GM18867 (cell line): ENCODE measurements around the gene TLR10.
"Not testable (repeated sequence)": the region's sequence is repeated elsewhere in the genome, so short reads cannot be mapped to it uniquely, and the experiment has no call there.

Source experiments
- ATAC-seq: cut with Tn5 transposase; IDR thresholded peaks from one replicate; pipeline ENCODE4 v1.9.1; 2021; ENCODE audit warnings: mild to moderate bottlenecking, moderate library complexity; ENCODE audit not compliant: unreplicated experiment

TLR10 gene

DNA sequence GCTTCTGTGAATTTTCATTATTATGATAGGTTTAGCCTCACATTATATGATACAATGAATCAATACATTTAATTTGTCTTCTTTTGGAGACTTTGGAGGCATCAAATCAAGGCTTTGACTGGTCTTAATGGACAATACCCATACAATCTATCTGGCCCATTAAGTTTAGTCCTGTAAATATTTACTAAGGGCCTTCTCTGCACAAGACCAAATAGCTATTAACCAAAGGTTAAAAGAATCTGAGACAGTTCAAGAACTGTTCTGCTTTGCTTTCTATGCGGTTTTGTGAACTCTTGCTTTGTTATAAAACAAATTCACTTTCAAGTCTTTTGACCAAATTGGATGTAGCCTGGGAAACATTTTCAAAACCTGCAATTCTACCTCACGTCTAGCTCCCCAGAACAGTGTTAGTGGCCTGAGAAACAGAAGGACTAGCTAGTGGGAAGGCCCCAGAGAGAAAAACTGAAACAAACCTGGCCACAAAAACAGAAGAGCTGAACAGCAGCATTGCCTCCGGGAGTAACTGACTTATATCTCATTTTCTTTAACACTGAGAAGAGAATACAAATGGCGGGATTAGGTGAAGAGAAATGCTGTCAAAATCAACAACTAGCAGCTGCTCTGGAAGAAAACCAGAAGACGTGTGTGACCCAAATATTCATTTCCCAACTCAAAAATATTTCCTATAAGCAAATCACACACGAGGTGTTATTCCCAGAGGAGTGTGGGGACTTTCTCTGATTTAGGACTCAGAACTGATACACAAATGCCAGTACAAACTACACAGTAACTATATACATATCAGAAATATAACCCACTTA is 21.3 kb upstream of the TLR10 start:
- peak; percentile 47 for ATAC-seq

DNA sequence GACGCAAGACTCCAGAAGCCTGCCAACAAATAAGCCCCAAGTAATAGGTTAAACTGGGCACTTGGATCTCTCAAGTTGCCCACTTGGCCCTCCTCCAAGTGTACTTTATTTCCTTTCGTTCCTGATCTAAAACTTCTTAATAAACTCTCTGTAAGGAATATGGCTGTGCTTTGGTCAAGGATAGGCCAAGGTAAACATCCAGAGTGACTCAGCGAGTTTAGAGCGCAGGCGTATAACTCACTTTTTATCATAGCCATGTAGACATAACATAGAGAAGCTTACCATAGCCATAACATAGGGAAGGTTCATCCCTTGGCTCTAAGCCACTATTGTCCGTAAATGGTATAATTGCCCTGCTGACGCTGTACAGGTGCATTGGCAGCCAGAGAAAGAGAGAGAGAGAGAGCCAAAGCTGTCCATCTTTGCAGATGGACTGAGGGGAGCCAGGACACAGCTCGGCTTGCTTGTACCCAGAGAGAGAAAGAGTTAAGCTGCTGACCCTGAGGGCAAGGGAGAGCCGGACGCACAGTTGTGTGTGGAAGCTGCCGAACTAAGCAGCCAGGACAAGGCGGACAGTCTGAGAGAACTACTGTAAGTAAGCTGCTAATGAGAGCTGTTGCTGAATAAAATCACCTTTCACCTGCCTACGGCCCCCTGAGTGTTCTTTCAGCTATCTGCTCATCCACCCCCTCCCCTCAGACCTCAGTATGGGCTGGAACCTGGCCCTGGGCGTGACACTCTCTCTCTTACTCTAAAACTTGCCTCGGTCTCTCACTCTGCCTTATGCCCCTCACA is 20.0 kb upstream of the TLR10 start:
- no peak for ATAC-seq

DNA sequence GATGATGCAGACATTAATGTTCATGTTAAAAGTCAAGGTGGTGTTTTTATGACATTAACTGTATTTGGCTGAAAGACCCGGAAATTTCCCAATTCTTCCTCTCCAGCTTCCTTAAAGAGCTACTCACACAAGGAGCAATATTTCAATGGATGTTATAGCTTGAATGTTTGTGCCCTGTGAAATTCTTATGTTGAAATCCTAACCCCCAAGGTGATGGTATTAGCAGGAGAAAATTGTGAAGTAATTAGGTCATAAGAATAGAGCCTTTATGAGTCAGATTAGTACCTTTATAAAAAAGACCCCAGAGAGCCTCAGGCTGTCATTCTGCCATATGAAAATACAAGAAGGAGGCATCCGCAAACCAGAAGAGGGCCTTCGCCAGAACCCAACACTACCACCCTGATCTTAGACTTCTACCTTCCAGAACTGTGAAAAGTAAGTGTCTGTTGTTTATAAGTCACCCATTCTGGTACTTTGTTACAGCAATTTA is 18.2 kb upstream of the TLR10 start:
- ATAC-seq, result no peak

DNA sequence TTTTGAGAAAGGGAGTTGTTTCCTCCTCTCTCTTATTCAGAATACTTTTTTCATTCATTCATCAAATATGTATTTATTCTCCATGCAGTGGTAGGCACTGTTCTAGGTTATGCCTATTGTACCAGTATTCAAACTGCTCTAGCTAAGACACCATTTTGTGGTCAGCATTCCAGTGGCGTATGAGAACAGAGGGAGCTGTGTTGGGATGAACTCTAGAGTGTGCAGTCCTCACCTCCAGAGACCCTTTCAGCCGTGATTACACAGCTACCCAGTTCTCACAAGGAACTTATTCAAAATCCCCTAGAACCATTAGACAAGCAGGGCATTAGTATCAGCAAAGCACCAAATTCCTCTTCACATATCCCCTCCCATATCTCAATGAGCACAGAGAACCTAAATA is 17.6 kb upstream of the TLR10 start:
- ATAC-seq, result no peak

DNA sequence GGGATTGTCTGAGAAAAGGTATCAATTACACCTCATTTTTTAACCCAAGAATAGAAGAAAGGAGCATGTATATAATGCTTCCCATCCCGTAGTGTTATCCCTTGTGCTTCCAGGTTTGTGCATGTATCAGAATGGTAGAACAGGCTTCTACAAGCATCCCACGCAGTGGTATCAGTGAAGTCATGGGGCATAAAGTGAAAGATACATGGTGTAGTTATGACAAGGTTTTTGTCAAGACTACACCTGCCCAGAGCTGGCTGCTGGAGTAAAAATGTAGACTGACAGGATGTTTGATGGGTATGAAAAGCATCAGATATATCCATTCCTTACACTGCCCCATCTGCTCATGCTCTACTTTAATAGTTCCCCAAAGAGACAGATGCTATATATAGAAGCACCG is 12.3 kb upstream of the TLR10 start:
- no peak for ATAC-seq

DNA sequence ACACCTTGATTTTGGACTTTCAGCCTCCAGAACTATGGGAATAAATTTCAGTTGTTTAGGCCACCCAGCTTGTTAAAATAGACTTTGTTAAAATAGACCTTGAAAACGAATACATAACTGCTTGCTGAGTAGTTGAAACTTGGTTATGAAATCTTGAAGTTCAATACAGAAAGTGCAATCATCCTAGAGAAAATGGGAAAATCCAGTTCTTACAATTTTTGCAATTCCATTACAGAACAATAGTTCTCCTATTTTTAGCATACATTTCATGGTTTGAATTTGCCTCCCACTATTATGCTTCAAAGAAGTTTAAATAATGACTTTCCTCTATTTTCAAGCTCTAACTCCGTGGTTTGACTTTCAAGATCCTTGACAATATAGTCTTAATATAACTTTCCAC is 11.3 kb upstream of the TLR10 start:
- ATAC-seq, result no peak

DNA sequence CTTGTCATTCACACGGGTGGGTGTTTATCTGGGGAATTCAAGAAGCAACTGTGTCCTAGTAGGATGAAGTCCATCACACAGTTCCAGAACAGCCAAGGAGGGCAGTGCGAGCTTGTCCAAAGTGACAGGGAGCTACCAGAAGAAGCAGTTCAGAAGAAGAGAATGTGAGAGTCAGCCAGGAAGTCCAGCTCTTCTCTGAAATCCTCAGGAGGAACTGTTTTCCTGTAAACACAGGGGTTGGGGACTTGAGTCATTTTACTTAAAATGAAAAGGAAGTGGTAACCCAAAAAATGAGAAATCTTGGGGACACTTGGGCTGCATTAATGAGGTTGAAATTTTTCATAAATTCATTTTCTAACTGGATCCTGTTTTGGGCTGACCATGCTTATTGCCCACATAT is 8.2 kb upstream of the TLR10 start:
- no peak for ATAC-seq

DNA sequence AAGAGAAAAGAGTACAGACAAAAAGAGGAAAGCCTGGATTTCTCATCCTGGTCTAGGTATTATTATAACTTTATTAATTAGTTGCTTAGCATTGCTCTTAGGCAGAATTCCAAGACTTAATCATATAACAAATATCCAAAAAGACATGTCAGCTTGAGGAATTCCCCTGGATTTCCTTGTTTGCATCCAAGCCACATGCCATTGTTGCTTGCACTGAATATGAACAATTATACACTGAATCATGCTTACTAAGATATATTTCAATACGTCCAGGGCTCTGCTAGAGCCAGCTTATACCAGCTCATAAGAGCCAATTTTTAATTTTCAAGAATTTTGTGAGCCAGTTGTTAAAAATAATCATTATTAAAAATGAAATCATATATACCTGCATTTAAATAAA is 5.5 kb upstream of the TLR10 start:
- no peak for ATAC-seq

DNA sequence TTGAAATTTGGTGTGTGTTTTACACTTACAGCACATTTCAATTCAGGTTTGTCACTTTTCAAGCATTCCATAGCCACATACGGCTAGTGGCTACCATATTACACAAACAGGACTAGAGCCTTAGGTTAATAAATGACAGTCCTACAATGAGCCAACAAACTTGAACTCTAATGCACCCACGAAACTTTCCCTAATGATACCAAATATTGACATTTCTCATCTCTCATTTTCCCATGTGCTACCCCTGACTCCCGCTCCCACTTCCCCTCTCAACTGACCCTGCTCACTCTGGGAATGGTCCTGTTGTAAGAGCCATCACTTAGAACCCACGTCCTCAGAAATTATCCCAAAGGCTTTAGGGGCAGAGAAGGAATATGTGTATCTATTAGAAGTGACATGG is 4.9 kb upstream of the TLR10 start:
- no peak for ATAC-seq

DNA sequence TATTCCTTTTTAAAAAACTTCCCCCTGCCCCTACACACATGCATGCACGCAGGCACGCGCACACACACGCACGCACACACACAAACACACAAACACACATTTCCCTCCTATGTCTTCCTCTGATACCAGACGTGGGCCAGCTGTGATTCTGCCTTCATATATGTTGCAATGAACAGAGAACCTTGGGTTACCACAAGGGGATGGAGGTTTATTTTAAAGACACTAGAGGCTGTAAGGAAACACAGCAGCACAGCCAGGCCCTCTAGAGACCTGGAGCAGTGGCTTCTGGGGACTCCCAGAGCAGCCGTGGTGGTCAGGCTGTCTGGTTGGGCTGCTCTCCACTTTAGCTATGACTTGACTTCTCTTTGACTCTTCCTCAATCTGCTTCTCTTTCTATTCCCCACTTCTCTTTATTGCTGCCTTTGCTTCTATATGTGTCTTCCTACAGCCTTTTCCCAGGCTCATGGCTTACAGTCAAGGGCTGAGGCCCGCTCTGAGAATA is 3.2 kb upstream of the TLR10 start:
- peak; percentile 41 for ATAC-seq

DNA sequence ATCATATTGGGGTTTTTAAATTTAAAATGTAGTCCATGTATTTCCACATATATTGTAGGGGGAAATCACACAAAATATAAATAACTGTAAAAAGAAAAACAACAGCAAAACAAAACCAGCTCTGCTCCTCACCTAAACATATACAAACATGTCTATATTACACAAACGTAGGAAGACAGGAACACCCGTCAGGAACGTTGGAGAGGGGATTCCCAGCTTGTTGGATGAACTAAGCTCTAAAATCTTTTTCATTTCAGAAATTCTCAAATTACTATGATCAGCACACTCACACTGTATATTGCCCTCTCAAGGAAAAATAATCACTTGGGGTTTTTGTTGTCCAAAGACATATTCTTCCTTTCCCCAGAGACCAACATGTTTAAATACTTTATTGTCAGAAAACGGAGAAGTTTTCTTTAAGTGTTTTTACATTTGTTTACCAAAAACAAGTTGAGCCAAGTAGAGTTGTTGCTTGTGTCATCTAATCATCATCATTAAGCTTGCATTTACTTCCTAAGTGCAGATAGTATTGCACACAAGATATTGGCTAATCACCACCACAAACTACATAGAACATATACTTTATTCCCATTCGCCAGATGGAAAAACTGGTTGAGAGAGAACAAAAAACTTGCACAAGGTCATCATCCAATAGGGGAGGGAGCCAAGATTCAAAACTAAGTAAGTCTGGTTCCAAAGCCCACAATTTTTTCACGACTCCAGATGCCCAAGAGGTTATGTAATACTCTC is 2.4 kb upstream of the TLR10 start:
- ATAC-seq, result no peak

DNA sequence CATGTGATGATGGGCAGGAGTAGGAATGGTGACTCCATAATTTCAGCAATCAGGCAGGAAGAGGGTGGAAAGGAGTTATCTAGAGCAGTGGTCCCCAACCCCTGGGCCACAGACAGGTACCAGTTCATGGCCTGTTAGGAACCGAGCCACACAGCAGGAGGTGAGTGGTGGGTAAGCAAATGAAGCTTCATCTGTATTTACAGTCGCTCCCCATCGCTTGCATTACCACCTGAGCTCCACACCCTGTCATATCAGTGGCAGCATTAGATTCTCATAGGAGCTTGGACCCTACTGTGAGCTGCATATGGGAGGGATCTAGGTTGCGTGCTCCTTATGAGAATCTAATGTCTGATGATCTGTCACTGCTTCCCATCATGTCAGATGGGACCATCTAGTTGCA is 1.4 kb upstream of the TLR10 start:
- ATAC-seq, result no peak

DNA sequence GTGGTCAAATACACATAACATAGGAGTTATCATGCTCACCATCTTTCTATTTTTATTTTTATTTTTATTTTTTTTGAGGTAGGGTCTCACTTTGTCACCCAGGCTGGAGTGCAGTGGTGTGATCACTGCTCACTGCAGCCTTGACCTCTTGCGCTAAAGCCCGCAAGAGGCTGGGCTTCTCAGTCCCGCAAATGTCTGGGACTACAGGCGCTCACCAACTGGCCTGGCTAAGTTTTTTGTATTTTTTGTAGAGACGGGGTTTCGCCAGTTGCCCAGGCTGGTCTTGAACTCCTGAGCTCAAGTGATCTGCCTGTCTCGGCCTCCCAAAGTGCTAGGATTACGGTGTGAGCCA is 295 bp upstream of the TLR10 start:
- no peak for ATAC-seq

DNA sequence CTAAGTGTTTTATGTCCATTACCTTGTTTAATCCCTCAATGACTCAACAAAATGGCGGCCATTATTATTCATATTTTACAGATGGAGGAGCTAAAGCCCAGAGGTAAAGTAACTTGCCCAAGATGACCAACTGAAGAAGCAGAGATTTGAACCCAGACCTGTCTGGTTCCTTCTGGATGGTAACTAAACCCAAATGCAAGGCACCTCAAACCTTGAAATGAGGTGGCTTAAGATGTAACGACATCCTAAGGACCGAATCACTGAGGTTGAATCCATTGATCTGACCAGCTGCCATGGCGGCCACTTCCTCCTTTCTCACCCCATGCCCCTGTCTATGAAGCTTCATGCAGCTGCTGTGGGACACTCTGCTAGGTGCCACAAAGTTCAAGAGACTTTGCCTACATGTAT is 932 bp downstream of the TLR10 start:
- peak; percentile 25 for ATAC-seq

DNA sequence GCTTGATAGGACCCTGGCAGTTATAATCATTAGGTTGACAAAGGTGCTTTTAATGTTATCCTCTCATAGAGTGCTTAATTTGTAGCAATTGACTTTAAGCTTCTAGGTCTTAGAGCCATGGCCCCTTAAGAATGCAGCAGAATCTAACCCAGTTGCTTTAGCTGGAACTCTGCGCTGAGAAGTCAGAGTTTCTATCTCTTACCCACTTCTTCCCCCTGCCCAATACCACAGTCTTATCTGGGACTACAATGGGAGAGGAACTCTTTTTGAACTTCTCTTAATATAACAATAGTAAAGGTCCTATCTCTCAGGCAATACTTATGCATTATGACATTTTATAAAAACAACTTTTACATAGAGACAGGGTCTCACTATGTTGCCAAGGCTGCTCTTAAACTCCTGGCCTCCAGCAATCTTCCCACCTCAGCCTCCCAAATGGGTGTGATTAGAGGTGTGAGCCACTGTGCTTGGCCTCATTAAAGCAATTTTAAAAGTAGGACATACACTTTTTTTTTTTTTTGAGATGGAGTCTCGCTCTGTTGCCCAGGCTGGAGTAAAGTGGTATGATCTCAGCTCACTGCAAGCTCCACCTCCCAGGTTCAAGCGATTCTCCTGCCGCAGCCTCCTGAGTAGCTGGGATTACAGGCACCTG is 1.8 kb downstream of the TLR10 start:
- ATAC-seq, result no peak

DNA sequence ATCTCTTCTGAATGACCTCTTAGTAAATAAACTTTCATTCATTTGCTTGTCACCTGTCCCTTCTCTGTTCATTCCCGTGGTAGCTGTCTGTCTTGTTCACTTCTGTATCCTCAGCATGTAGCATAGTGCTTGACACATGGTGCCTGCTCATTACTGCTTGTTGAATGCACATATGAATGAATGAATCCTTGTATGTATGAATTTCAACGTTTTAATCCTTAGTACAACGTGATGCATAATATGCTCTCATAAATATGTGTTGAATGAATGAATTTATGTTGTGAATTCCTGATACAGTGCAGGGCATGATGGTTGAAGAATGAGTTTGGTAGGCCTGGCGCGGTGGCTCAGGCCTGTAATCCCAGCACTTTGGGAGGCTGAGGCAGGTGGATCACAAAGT is 3.0 kb downstream of the TLR10 start:
- no peak for ATAC-seq

DNA sequence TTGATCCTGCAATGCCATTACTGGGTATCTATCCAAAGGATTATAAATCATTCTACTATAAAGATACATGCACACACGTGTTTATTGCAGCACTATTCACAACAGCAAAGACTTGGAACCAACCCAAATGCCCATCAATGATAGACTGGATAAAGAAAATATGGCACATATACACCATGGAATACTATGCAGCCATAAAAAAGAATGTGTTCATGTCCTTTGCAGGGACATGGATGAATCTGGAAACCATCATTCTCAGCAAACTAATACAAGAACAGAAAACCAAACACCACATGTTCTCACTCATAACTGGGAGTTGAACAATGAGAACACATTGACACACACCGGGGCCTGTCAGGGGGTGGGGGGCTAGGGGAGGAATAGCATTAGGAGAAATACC is 4.9 kb downstream of the TLR10 start:
- not testable (repeated sequence) for ATAC-seq

DNA sequence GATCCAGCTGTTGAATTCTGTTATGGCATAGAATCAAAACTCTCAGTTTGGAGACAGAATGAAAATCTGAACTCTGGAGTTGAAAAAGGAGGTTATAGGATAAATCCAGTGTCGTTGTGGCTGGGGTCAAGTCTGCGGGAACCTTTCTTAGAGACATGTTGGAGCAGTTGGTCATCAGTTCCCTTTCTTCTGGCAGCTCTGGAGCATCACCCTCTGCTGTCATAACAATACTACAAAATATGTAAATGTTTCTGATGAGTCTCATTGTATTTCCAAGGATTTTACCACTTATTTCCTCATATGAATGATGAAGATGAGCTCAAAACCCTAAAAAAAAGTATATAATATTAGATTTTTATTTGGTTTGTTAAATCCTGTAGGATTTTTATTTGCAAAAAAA is 7.5 kb downstream of the TLR10 start:
- no peak for ATAC-seq

DNA sequence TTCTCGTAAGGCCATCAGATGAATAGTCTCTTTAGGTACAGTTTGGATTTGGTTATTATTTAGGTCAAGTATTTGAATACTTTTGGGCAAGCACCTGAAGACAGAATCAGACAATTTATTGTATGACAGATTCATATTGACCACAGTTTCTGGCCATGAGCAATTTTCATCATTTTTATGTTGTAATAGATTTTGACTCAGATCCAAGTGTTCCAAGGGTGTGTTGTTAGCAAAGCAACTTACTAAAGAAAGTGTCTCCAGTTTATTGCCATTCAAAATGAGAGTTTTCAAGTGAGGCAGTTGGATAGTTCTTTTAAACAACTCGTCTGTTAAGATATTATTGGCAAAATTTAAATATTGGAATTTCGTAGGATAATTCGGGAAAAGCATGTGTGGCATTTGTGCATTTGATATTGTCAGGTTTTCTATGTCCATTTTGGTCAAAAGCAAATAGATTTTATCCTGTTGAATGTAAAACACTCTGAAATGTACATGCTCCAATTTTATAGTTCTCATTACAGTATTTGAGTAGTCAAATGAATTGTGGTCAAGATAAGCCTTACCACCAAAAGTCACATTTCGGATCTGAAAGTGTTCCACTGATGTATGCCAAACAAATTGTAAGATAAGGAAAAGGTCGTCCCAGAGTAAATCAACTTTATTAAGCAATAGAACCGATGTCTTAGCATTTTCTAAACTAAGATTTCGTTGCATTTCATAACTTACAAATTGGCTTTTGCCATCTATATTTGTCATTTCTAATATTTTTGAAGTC is 8.4 kb downstream of the TLR10 start:
- no peak for ATAC-seq

DNA sequence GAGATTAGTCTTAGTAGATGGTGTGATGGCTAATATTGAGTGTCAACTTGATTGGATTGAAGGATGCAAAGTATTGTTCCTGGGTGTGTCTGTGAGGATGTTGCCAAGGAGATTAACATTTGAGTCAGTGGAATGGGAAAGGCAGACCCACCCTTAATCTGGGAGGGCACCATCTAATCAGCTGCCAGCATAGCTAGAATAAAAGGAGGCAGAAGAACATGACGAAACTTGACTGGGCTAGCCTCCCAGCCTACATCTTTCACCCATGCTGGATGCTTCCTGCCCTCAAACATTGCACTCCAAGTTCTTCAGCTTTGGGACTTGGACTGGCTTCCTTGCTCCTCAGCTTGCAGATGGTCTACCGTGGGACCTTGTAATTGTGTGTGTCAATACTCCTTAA is 12.5 kb downstream of the TLR10 start:
- not testable (repeated sequence) for ATAC-seq
